ENCODE data around the gene SMIM44.

Gene SMIM44

DNA sequence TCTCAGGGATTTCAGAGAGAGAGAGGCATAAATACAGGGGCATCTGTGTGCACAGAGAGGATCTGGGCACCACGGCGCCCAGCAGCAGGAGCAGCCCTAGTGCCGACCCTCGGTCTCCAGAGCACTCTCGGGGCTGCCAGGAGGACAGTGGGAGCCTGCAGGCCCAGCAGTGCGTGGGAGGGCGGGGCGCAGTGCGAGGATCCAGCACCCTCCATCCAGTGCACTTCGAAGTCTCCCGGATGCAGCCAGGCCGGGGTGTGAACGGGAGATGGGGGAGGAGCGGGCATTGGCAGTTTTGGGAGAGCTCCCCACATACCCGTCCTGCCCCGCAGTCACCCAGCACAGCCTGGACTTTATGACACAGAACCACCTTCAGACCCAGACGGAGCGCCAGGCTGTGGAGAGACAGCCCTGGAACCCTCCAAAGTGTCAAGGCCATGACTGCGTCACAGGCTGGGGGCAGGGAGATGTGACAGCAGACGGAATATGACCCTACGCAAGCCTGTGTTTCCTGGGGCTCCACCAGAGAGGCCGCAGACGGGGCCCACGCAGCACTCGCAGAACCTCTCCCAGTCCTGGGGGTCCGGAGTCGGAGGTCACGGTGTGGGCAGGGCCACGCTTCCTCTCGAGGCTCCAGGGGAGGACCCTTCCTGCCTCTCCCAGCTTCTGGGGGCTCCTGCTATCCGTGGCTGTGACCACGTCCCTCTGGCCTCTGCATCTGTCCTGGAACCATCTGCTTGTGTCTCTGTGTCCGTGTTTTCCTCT lies 41.0 kb upstream of the SMIM44 start:
- H3K9me3 ChIP-seq (ENCODE audit: control insufficient read depth, low read depth, low read length): no peaks in the 10 kb centered on the region
- H3K9ac ChIP-seq (ENCODE audit: low read length): no peak overlapping the region
- H3K36me3 ChIP-seq (ENCODE audit: control insufficient read depth, low read depth, low read length): peaks cover 16% of the 10 kb centered on the region
- H3K27ac ChIP-seq (ENCODE audit: low read length): no peak overlapping the region
- H3K27me3 ChIP-seq (ENCODE audit: control insufficient read depth, insufficient read depth, low read length): no peaks in the 10 kb centered on the region
- H3K4me3 ChIP-seq (ENCODE audit: low read length): no peak overlapping the region
- no peaks in the 10 kb centered on the region for H3K4me1 ChIP-seq (ENCODE audit: control insufficient read depth, low read depth, low read length)

DNA sequence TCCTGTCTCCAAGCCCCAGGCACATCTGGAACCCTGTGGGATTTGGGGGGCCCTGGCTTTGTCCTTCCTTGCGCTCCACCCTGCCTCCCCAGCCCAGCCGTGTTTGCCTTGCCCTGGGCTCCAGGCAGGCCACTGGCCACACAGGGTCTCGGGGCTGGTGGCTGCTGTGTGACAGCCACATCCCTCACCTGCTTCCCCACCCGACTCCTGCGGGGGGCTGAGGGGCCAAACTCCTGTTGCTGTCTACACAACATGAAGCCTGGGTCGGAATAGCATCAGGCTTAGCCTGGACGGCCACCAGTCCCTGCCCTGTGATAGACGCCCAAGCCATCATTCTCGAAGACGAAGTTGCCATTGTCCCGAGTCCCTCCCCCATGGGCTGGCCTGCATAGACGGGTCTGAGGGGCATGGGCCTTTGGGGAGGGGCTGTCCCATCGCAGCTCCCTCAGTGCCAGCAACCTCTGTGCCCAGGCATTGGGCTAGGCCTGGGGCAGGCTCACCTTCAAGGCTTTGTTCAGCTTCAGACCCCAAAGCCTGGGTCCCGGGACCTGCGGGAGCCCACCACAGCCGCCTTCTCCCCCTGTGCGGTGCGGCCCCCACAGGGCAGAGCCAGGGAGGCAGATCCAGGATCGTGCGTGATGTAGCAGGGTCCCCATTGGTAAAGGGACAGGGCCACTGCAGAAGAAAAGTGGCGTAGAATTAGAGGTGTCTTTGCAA lies 40.3 kb upstream of the SMIM44 start:
- H3K9ac ChIP-seq (ENCODE audit: low read length): no peak overlapping the region
- no peaks in the 10 kb centered on the region for H3K27me3 ChIP-seq (ENCODE audit: control insufficient read depth, insufficient read depth, low read length)
- peaks cover 16% of the 10 kb centered on the region for H3K36me3 ChIP-seq (ENCODE audit: control insufficient read depth, low read depth, low read length)
- H3K27ac ChIP-seq (ENCODE audit: low read length): no peak overlapping the region
- no peaks in the 10 kb centered on the region for H3K9me3 ChIP-seq (ENCODE audit: control insufficient read depth, low read depth, low read length)
- H3K4me1 ChIP-seq (ENCODE audit: control insufficient read depth, low read depth, low read length): peaks cover 5% of the 10 kb centered on the region
- H3K4me3 ChIP-seq (ENCODE audit: low read length): no peak overlapping the region

DNA sequence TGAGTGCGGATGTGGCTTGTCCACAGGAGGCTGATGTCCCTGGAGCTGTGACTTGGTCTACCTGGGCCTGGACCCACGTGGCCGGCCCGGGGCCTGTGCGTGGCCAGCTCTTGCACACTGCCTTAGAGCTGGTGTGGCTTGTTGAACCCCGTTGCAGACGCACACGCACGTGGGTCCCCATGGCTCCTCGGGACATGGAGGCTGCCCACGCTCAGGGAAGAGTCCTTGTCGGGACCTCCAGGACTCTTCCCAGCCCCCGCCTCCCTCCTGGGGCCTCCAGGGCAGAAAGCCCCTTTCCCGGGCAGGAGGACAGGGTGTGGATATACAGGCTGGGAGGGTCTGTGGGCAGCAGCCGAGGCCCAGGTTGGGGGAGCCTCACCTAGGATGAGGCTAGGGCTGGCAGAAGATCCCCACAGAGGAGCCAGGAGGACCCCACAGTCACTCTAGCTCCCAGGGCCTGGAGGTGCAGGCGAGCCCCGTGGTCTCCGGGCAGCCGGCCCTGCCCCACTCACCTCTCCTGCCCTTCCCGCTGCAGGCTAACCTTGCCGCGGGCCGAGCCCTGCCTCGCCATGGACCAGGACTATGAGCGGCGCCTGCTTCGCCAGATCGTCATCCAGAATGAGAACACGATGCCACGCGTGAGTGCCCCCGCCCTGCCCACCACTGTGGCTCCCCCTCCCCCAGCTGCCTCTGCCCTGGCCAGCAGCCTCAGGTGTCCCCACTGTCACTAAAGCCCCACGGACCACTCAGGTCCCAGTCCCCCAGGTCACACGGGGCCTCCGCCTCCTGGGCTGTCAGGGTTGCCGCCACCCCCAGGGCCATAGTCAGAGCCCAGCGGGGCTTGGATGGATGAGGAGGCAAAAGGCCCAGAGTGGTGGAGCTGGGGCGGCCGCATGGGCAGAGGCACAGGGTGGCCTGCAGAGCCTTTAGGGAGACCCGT lies 39.5 kb upstream of the SMIM44 start:
- H3K4me1 ChIP-seq (ENCODE audit: control insufficient read depth, low read depth, low read length): peaks cover 7% of the 10 kb centered on the region
- no peaks in the 10 kb centered on the region for H3K27me3 ChIP-seq (ENCODE audit: control insufficient read depth, insufficient read depth, low read length)
- H3K36me3 ChIP-seq (ENCODE audit: control insufficient read depth, low read depth, low read length): peaks cover 16% of the 10 kb centered on the region
- no peak overlapping the region for H3K4me3 ChIP-seq (ENCODE audit: low read length)
- no peak overlapping the region for H3K9ac ChIP-seq (ENCODE audit: low read length)
- H3K27ac ChIP-seq (ENCODE audit: low read length): no peak overlapping the region
- H3K9me3 ChIP-seq (ENCODE audit: control insufficient read depth, low read depth, low read length): no peaks in the 10 kb centered on the region

DNA sequence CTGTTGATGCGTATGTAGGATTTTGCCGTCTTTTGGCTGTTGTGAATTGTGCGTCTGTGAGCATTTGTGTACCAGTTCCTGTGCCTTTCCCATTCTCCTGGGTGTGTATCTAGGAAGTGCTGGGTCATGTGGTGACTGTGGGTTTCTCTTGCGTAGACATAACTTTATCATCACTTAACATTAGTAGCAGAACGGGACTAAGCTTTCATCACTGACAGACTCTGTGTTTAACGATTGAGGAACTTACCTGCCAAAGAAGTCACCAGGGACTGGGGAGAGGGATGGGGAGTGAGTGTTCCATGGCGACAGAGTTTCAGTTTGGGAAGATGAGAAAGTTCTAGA lies 37.8 kb upstream of the SMIM44 start:
- peaks cover 7% of the 10 kb centered on the region for H3K4me1 ChIP-seq (ENCODE audit: control insufficient read depth, low read depth, low read length)
- H3K9me3 ChIP-seq (ENCODE audit: control insufficient read depth, low read depth, low read length): no peaks in the 10 kb centered on the region
- no peak overlapping the region for H3K9ac ChIP-seq (ENCODE audit: low read length)
- H3K4me3 ChIP-seq (ENCODE audit: low read length): no peak overlapping the region
- no peaks in the 10 kb centered on the region for H3K27me3 ChIP-seq (ENCODE audit: control insufficient read depth, insufficient read depth, low read length)
- peaks cover 5% of the 10 kb centered on the region for H3K36me3 ChIP-seq (ENCODE audit: control insufficient read depth, low read depth, low read length)
- H3K27ac ChIP-seq (ENCODE audit: low read length): no peak overlapping the region

DNA sequence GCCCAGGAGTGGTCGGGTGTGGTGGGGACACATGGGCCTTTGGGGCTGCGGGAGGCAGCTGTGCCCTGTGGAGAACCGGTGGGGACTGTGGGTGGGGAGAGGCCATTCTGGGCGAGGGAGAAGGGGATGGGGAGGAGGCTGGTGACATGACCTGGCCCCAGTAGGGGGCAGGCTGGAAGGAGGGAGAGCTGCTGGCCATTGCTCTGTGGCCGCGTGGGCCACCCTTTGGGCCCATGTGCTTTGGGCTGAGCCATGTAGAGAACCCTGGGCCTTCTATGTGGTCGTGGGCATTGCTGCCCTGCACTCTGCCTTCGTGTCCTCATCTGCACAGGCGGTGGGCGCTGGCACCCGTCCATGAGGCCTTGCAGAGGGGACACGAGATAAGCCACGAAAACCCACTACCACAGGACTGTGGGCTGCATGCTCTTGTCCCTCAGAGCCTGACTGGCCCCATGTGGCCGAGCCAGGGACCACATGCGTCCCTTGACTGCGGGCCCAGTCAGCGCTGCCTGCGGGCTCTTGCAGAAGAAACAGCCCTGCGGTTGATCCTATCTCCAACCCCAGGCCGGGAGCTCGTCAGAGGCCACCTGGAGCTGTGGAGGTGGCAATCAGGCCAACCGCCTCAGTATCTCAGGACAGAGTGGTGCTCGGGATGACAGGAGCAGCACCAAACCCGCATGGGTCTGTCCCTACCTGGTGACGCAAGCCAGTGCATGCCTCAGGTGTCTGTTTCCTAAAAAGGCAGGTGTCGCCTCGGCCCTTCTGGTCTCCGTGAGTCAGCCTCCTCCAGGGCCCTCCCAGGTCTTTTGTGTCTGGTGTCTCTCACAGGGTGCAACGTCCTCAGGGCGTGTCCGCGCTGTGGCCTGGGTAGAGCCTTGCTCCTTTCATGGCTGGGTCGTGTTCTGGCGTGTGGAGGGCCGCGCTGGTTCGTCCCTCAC lies 37.2 kb upstream of the SMIM44 start:
- Histone ChIP-seq H3K27me3 (ENCODE audit: control insufficient read depth, insufficient read depth, low read length) (no peaks in the 10 kb centered on the region), H3K36me3 (ENCODE audit: control insufficient read depth, low read depth, low read length) (peaks cover 3% of the 10 kb centered on the region), H3K9me3 (ENCODE audit: control insufficient read depth, low read depth, low read length) (no peaks in the 10 kb centered on the region), H3K9ac (ENCODE audit: low read length) (no peak overlapping the region), H3K27ac (ENCODE audit: low read length) (no peak overlapping the region), H3K4me1 (ENCODE audit: control insufficient read depth, low read depth, low read length) (peaks cover 7% of the 10 kb centered on the region), H3K4me3 (ENCODE audit: low read length) (no peak overlapping the region)

DNA sequence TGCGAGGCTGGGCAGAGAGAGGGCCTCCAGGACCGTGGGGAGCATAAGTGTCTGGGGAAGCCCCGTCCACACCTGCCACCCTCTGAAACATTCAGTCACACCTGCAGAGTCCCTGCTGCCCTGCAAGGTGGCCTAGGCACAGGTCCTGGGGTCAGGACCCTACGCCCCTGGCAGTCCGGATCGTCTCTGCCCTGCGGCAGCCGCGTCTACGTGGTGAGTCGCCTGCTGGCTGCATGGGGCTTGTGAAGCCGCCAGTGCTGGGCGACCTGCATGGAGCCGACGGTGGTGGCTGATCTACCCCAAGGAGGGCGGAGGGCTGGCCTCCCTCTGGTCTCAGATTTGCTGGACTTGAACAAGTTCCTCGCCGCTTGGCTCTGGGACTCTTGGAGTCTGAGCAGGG lies 35.9 kb upstream of the SMIM44 start:
- Histone ChIP-seq H3K4me3 (ENCODE audit: low read length) (no peak overlapping the region), H3K36me3 (ENCODE audit: control insufficient read depth, low read depth, low read length) (no peaks in the 10 kb centered on the region), H3K27me3 (ENCODE audit: control insufficient read depth, insufficient read depth, low read length) (no peaks in the 10 kb centered on the region), H3K27ac (ENCODE audit: low read length) (no peak overlapping the region), H3K9me3 (ENCODE audit: control insufficient read depth, low read depth, low read length) (no peaks in the 10 kb centered on the region), H3K4me1 (ENCODE audit: control insufficient read depth, low read depth, low read length) (peaks cover 7% of the 10 kb centered on the region), H3K9ac (ENCODE audit: low read length) (peak overlapping the region; percentile 13)

DNA sequence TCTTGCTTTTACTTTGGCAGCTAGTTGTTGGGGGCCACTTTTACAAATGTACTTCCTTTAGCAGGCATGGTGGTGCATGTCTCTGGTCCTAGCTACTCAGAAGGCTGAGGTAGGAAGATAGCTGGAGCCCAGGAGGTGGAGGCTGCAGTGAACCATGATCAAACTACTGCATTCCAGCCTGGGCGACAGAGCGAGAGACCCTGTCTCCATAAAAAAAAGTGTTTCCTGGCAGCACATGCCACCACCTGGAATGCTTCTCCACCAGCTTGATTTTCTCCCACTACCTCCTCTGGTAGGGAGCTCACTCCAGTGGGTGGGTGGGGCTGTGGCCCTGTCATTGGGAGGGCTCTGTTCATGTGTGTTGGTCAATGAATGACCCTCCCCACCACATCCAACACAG lies 35.4 kb upstream of the SMIM44 start:
- Histone ChIP-seq H3K4me1 (ENCODE audit: control insufficient read depth, low read depth, low read length) (peaks cover 7% of the 10 kb centered on the region), H3K27me3 (ENCODE audit: control insufficient read depth, insufficient read depth, low read length) (no peaks in the 10 kb centered on the region), H3K9me3 (ENCODE audit: control insufficient read depth, low read depth, low read length) (no peaks in the 10 kb centered on the region), H3K27ac (ENCODE audit: low read length) (no peak overlapping the region), H3K36me3 (ENCODE audit: control insufficient read depth, low read depth, low read length) (no peaks in the 10 kb centered on the region), H3K9ac (ENCODE audit: low read length) (peak overlapping the region; percentile 13), H3K4me3 (ENCODE audit: low read length) (peak overlapping the region; percentile 23)

DNA sequence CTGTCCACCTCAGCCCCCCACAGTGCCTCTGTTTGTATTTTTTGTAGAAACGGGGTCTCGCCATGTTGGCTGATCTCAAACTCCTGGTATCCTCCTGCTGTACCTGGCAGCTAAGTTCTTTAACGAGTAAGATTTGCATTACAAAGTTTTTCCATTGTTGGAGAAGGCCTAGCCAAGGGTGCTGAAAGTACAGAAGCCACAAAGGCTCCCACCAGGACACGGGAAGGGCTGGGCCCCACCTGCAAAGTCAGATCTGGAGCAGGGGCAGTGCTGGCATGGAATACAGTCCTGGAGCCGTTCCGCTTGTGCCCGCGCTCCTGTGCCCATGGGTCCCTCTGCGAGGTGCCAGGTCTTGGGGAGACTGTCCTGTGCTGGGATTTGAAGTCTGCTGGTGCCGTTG lies 35.0 kb upstream of the SMIM44 start:
- Histone ChIP-seq H3K27me3 (ENCODE audit: control insufficient read depth, insufficient read depth, low read length) (no peaks in the 10 kb centered on the region), H3K9ac (ENCODE audit: low read length) (peak overlapping the region; percentile 13), H3K4me3 (ENCODE audit: low read length) (peak overlapping the region; percentile 23), H3K27ac (ENCODE audit: low read length) (no peak overlapping the region), H3K9me3 (ENCODE audit: control insufficient read depth, low read depth, low read length) (no peaks in the 10 kb centered on the region), H3K36me3 (ENCODE audit: control insufficient read depth, low read depth, low read length) (no peaks in the 10 kb centered on the region), H3K4me1 (ENCODE audit: control insufficient read depth, low read depth, low read length) (peaks cover 7% of the 10 kb centered on the region)

DNA sequence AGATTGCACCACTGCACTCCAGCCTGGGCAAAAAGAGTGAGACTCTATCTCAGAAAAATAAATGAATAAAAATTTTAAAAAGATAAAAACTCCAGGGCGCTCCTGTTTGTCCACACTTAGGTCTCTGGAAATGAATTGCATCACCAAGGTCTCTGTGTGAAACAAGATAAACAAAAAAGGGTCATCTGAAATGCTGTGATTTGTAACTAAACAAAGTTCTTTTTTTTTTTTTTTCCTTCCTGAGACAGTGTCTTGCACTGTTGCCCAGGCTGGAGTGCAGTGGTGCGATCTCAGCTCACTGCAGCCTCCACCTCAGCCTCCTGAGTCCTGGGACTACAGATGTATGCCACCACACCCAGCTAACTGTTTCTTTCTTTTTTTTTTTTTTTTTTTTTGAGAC lies 34.4 kb upstream of the SMIM44 start:
- Histone ChIP-seq H3K36me3 (ENCODE audit: control insufficient read depth, low read depth, low read length) (no peaks in the 10 kb centered on the region), H3K9ac (ENCODE audit: low read length) (no peak overlapping the region), H3K27me3 (ENCODE audit: control insufficient read depth, insufficient read depth, low read length) (no peaks in the 10 kb centered on the region), H3K4me3 (ENCODE audit: low read length) (no peak overlapping the region), H3K27ac (ENCODE audit: low read length) (no peak overlapping the region), H3K4me1 (ENCODE audit: control insufficient read depth, low read depth, low read length) (peaks cover 7% of the 10 kb centered on the region), H3K9me3 (ENCODE audit: control insufficient read depth, low read depth, low read length) (no peaks in the 10 kb centered on the region)

DNA sequence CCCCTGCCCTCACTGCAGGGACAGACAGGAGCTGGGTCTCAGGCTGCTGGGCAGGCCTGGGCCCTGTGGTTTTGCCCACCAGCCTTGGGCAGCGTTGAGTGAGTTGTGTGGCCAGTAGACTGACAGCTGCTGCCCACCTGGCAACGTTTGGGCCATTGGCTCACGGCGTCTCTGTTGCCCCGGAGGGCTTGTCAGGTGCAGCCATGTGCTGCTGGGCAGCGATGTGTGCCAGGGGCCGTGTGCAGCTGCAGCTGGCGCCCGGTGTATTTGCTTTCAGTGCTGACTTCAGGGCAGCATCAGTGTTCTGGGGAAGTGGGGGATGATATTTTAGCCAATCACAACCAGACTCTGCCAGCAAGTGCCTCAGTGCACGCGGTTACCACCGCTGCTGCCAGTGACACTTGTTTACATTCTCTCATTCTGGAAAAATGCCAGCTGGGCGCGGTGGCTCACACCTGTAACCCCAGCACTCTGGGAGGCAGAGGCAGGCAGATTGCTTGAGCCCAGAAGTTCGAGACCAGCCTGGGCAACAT lies 33.5 kb upstream of the SMIM44 start:
- Histone ChIP-seq H3K36me3 (ENCODE audit: control insufficient read depth, low read depth, low read length) (no peaks in the 10 kb centered on the region), H3K9ac (ENCODE audit: low read length) (no peak overlapping the region), H3K4me3 (ENCODE audit: low read length) (no peak overlapping the region), H3K4me1 (ENCODE audit: control insufficient read depth, low read depth, low read length) (peaks cover 7% of the 10 kb centered on the region), H3K27me3 (ENCODE audit: control insufficient read depth, insufficient read depth, low read length) (no peaks in the 10 kb centered on the region), H3K27ac (ENCODE audit: low read length) (no peak overlapping the region), H3K9me3 (ENCODE audit: control insufficient read depth, low read depth, low read length) (no peaks in the 10 kb centered on the region)
